GM19193 (cell line): ENCODE measurements around the gene ARL6.

Experiments used
- POLR2A ChIP-seq: IDR thresholded peaks from 4 replicates; pipeline ENCODE4 v1.6.1; 2011; ENCODE audit not compliant: insufficient read depth, insufficient read length; ENCODE audit errors: extremely low read depth

The ARL6 gene, protein sequence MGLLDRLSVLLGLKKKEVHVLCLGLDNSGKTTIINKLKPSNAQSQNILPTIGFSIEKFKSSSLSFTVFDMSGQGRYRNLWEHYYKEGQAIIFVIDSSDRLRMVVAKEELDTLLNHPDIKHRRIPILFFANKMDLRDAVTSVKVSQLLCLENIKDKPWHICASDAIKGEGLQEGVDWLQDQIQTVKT

GRCh38 chr3:97764407-97765238 is at the start of gene ARL6:
Gene ARL6, plus strand, starts transcription at chr3:97764758. Its CDS starts 3,350 bp downstream, at chr3:97768108.
- TF ChIP-seq POLR2A = peak; percentile 76

DNA sequence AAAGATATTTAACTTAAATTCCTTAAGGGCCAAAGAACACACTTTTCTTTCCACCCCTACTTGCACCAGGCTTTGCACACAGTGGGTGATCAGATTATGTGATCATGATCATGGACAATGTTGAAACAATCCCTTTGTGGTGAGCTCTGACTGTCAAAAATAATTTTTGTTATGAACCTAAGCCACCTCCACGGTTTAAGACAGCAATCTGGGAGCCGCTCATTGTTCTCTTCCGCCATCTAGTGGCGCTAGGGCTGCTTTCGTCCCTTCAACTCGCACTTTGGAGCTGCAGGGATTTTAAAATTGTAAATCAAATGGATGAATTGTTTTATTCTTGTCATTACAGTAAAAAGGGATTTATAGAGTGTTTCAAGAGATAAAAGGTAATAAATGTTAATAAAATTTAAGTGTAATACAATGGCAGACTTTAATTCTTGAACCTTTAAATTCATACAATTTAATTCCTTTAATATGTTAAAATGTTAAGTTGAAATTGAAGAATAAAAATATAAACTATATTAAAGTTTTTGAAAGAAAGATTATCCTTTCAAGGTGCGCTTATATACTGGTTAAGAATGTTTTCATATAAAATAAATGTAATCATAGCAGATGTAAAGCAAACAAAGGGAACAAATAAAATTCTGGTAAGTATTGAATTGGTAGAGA is 45.3 kb upstream of the ARL6 start:
- no peak for TF ChIP-seq POLR2A

GRCh38 chr3:97720417-97720816 is 44.1 kb upstream of the ARL6 start:
- no peak for TF ChIP-seq POLR2A

DNA sequence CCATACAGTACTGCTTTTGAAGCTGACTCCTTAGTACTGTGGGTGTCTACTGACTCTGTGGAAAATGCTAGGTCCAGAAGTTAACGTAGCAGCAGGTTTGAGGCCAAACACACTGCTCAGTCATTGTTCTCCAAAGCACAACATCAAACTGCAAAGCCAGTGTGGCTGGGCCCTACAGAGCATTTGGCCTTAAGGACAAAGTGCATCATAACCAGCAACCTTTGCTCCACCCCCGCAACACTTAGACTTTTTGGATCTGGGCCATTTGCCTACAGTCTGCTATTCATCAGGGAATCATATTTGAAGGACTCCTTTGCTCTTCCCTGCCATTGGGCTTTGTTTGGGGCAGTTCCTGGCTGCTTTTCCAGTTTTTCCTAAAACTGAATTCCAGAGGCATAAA is 43.1 kb upstream of the ARL6 start:
- TF ChIP-seq POLR2A = no peak

DNA sequence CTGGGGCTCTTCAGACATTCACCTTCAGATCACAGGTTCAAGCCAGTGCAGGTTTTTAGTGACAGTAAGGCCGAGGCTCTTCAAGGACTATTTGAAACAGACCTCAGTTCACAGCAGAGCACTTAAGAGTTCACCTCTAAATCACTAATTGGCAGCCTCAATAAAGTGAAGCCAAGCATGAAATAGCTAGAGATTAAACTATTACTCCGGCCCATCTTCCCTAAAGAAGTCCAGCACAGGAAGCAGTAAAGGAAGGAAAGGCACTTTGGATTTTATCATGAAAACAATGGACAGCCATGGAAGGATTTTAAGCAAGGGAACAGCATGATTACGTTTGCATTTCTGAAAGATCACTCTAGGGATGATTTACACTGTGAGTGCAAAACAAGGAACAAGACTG is 27.6 kb upstream of the ARL6 start:
- no peak for TF ChIP-seq POLR2A

DNA sequence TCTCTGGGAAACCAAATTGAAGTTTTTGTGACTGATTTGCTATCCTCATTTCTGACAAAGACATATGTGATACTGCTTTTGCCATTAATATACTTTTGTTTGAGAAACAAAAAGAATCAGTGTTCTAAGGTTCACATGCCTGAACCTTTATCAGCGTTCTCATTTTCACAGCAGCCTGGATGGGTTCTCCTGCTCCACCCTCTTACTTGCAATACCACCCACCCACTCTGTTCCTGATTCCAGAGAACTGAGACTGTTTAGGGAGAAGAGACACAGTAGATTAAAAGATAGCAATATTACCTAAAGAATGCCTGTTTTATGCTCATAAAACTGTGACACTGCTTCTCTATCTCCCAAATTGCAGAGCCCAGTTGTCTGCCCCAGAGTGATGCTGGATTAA is 25.8 kb upstream of the ARL6 start:
- TF ChIP-seq POLR2A = no peak

DNA sequence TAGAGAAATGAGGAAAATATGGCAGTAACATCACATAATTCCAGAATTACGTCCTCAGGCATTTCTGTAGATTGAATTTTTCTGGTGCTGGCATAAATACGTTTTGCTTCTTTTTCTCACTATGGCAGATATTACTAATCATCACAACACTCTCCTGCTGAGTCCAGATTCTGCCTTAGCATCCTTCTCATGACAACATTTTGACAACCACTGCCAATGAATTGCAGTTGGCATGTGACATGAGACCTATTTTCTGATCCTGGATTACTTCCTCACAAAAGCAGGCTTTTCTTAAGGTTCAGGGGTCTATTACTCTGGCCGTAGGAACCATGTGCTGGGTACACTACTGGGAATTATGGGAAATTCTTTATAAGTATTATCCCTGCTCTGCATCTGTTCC is 22.5 kb upstream of the ARL6 start:
- TF ChIP-seq POLR2A = no peak

DNA sequence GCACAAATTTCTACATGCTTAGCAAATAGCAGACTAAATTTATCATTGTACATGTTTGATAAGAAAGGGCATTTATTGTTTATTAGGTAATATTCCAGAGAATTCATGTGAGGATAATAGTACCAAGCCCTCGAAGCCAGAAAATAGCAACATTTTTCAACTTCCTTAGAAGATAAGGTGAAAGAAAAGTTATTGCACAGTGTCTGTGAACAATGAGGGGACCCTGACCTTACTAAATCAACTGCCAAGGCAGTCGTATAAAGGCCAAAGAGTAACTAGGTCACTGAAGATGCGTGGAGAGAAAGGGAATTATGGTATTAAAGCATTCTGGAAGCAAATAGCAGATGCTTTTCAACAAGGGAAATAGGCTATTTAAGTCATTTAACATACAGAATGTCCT is 20.3 kb upstream of the ARL6 start:
- no peak for TF ChIP-seq POLR2A

GRCh38 chr3:97763586-97764406 is 762 bp upstream of the ARL6 start:
- TF ChIP-seq POLR2A = no peak

DNA sequence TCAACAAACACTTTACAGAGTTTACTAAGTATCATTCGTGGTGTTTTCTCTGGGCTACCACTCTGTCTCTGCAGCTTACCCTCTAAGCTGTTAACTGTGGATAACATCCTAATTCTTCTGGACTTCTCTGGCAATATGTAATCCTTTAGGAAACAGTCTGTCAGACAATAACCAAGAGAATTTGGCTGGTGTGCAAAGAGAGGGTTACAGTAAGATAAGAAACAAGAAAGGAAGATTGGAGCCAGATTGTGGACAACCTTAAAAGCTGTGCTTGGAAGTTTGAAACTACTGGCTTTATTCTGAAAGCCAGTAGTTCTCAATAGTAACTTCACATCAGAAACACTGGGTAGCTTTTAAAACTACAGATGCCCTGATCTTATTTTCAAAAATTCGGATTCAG is 778 bp downstream of the ARL6 start:
- TF ChIP-seq POLR2A = no peak

GRCh38 chr3:97772926-97773325 is 8.4 kb downstream of the ARL6 start:
- no peak for TF ChIP-seq POLR2A

DNA sequence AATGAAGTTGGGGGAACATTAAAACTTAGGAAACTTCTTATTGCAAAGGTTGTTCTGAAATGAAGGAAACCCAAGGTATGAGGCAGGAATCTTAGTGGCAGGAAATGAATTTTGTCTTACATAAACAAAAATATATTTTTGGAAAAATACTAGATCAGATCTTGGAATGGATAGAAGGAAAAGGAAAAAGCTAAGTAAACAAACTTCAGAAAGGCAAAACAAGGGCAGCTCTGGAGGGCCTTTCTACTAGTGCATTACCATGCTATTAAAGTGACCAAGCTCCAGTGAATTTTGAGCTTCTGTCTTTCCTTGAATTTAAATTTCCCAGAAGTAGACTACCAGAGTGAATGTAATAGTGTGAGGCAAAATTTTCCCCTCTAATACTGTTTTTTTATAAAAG is 13.6 kb downstream of the ARL6 start:
- no peak for TF ChIP-seq POLR2A

- TF ChIP-seq POLR2A = no peak
Measured at GRCh38 chr3:97793420-97794019, 29.0 kb downstream of the ARL6 start.

- TF ChIP-seq POLR2A = no peak
Measured at GRCh38 chr3:97795951-97796350, 31.4 kb downstream of the ARL6 start.

DNA sequence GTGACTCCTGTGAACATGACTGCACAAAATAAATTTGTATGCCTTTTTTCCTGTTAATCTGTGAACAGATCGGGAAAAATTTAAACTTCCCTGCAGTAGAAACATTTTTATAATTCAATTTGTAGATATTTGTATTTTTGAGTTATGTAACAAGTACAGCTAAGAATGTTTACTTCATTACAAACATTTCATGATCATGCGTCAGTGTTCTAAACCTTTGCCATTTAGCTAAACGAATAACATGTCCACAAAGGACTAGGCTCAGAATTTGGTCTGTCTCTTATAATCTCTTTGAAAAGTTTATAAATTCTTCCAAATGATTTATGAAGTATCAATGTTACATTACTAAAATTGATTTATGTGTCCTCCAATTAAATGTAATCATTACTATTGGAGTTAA is 39.9 kb downstream of the ARL6 start:
- no peak for TF ChIP-seq POLR2A
